Measurements from ENCODE around the gene CUZD1.
"Not testable (repeated sequence)": the region's sequence is repeated elsewhere in the genome, so short reads cannot be mapped to it uniquely, and the experiment has no call there.

Gene CUZD1

GRCh38 chr10:122878799-122879338 lies 33.2 kb upstream of the CUZD1 start:
- peak overlapping the region; percentile 77 for H3K4me3 ChIP-seq (replicated peaks; ENCODE audit: low read depth, low read length)
- DNase-seq (ENCODE audit: low read depth), result peak; percentile 26
- no peak for TF ChIP-seq CTCF (IDR thresholded peaks at IDR 0.05; ENCODE audit: low read length, missing control alignments)

GRCh38 chr10:122877264-122877663 lies 31.6 kb upstream of the CUZD1 start:
- no peak overlapping the region for H3K4me3 ChIP-seq (replicated peaks; ENCODE audit: low read depth, low read length)
- TF ChIP-seq CTCF (IDR thresholded peaks at IDR 0.05; ENCODE audit: low read length, missing control alignments), result no peak
- DNase-seq (ENCODE audit: low read depth), result no peak

- H3K4me3 ChIP-seq (replicated peaks; ENCODE audit: low read depth, low read length), result no peak overlapping the region
- no peak for DNase-seq (ENCODE audit: low read depth)
- TF ChIP-seq CTCF (IDR thresholded peaks at IDR 0.05; ENCODE audit: low read length, missing control alignments), result no peak
Measured at GRCh38 chr10:122876467-122876855, 30.8 kb upstream of the CUZD1 start.

- H3K4me3 ChIP-seq (replicated peaks; ENCODE audit: low read depth, low read length), result no peak overlapping the region
- no peak for TF ChIP-seq CTCF (IDR thresholded peaks at IDR 0.05; ENCODE audit: low read length, missing control alignments)
- DNase-seq (ENCODE audit: low read depth), result no peak
Measured at GRCh38 chr10:122875843-122876466, 30.3 kb upstream of the CUZD1 start.

- DNase-seq (ENCODE audit: low read depth); H3K4me3 ChIP-seq (replicated peaks; ENCODE audit: low read depth, low read length): not testable (repeated sequence)
Measured at GRCh38 chr10:122871947-122872346, 26.3 kb upstream of the CUZD1 start.

GRCh38 chr10:122868768-122869167 lies 23.1 kb upstream of the CUZD1 start:
- H3K4me3 ChIP-seq (replicated peaks; ENCODE audit: low read depth, low read length); DNase-seq (ENCODE audit: low read depth): not testable (repeated sequence)

GRCh38 chr10:122866757-122867482 lies 21.3 kb upstream of the CUZD1 start:
- peak; percentile 36 for DNase-seq (ENCODE audit: low read depth)

GRCh38 chr10:122864901-122865300 lies 19.2 kb upstream of the CUZD1 start:
- peak; percentile 60 for DNase-seq (ENCODE audit: low read depth)
- H3K4me3 ChIP-seq (replicated peaks; ENCODE audit: low read depth, low read length), result no peak overlapping the region
- TF ChIP-seq CTCF (IDR thresholded peaks at IDR 0.05; ENCODE audit: low read length, missing control alignments), result no peak

More at GRCh38 chr10:122866757-122867482, 21.3 kb upstream of the CUZD1 start:
- not testable (repeated sequence) for H3K4me3 ChIP-seq (replicated peaks; ENCODE audit: low read depth, low read length)

Measured in fibroblast of pulmonary artery (primary cell).